ENCODE results near the gene ANKRD52.
A peak's percentile ranks its signal among the peaks of the same experiment; 100 is the strongest.

Gene ANKRD52

DNA sequence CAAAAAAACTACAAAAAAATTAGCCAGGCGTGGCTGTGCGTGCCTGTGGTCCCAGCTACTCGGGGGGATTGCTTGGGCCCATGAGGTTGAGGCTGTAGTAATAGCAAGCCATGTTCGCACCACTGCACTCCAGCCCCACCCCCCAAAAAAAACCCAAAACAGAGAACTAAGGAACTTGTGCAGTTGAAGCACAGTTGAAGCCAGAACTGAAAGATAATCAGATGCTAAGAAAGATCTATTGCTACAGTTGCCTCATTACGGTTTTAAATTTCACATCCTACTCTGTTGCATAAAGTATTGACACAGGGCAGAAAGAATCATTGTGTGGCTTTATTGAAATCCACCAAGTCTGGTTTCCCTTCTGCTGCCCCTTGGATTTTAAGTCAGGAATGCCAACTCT, 38.1 kb upstream of the ANKRD52 start:
- Histone ChIP-seq H4K20me1 (ENCODE audit: control insufficient read depth, insufficient read depth, low read depth, low read length) (peaks cover 3% of the 10 kb centered on the region; the same call in 1 of the 2 replicates), H3K36me3 (ENCODE audit: control insufficient read depth, low read length) (peaks cover 77% of the 10 kb centered on the region), H3K27ac (ENCODE audit: low read depth, low read length) (no peak overlapping the region), H3K79me2 (ENCODE audit: control insufficient read depth, low read length) (peaks cover 95% of the 10 kb centered on the region), H3K9me3 (ENCODE audit: control insufficient read depth, insufficient read depth, low read length) (no peaks in the 10 kb centered on the region), H3K4me1 (ENCODE audit: control insufficient read depth, low read length) (peaks cover 48% of the 10 kb centered on the region), H3K4me2 (ENCODE audit: low read length) (peak overlapping the region; percentile 94), H3K27me3 (ENCODE audit: control insufficient read depth, low read length) (no peaks in the 10 kb centered on the region), H3K4me3 (ENCODE audit: low read length) (peak overlapping the region; percentile 92), H3F3A (ENCODE audit: control insufficient read depth, insufficient read depth) (no peaks in the 10 kb centered on the region), H3K9me2 (replicated peaks; ENCODE audit: control insufficient read depth, low read length) (no peaks in the 10 kb centered on the region)
- TF ChIP-seq, protein P1, sequence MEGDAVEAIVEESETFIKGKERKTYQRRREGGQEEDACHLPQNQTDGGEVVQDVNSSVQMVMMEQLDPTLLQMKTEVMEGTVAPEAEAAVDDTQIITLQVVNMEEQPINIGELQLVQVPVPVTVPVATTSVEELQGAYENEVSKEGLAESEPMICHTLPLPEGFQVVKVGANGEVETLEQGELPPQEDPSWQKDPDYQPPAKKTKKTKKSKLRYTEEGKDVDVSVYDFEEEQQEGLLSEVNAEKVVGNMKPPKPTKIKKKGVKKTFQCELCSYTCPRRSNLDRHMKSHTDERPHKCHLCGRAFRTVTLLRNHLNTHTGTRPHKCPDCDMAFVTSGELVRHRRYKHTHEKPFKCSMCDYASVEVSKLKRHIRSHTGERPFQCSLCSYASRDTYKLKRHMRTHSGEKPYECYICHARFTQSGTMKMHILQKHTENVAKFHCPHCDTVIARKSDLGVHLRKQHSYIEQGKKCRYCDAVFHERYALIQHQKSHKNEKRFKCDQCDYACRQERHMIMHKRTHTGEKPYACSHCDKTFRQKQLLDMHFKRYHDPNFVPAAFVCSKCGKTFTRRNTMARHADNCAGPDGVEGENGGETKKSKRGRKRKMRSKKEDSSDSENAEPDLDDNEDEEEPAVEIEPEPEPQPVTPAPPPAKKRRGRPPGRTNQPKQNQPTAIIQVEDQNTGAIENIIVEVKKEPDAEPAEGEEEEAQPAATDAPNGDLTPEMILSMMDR (IDR thresholded peaks at IDR 0.05; ENCODE audit: low read depth, low read length, poor library complexity, severe bottlenecking), result no peak
- no peak for TF ChIP-seq EZH2phosphoT487 (IDR thresholded peaks at IDR 0.05; ENCODE audit: borderline replicate concordance, low read length)

DNA sequence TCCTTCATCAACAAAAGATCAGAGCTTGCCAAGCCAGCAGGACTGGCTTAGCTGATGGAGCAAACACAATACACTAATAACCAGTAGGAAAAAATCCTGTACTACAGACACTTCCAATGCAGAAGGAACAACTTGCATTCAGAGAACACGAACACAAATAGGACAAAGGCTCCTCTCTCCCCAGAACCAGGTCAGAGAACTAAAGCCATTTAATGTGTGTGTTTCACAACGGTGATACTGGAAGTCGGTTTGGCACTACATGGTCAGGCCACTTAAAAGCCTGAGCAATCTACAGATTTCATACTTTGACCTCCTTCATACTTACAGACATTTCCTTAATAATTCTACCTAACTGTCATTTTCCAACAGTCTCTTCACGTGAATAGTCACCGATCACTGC, 35.6 kb upstream of the ANKRD52 start:
- TF ChIP-seq, protein P1 (IDR thresholded peaks at IDR 0.05; ENCODE audit: low read depth, low read length, poor library complexity, severe bottlenecking), result no peak
- TF ChIP-seq EZH2phosphoT487 (IDR thresholded peaks at IDR 0.05; ENCODE audit: borderline replicate concordance, low read length), result no peak
- Histone ChIP-seq H3K4me3 (ENCODE audit: low read length) (no peak overlapping the region), H3F3A (ENCODE audit: control insufficient read depth, insufficient read depth) (peaks cover 7% of the 10 kb centered on the region), H3K79me2 (ENCODE audit: control insufficient read depth, low read length) (peaks cover 99% of the 10 kb centered on the region), H3K9me3 (ENCODE audit: control insufficient read depth, insufficient read depth, low read length) (no peaks in the 10 kb centered on the region), H3K27me3 (ENCODE audit: control insufficient read depth, low read length) (no peaks in the 10 kb centered on the region), H3K4me1 (ENCODE audit: control insufficient read depth, low read length) (peaks cover 36% of the 10 kb centered on the region), H3K9me2 (replicated peaks; ENCODE audit: control insufficient read depth, low read length) (no peaks in the 10 kb centered on the region), H3K4me2 (ENCODE audit: low read length) (no peak overlapping the region), H3K36me3 (ENCODE audit: control insufficient read depth, low read length) (peaks cover 81% of the 10 kb centered on the region), H4K20me1 (ENCODE audit: control insufficient read depth, insufficient read depth, low read depth, low read length) (peaks cover 11% of the 10 kb centered on the region; the same call in 1 of the 2 replicates), H3K27ac (ENCODE audit: low read depth, low read length) (no peak overlapping the region)

DNA sequence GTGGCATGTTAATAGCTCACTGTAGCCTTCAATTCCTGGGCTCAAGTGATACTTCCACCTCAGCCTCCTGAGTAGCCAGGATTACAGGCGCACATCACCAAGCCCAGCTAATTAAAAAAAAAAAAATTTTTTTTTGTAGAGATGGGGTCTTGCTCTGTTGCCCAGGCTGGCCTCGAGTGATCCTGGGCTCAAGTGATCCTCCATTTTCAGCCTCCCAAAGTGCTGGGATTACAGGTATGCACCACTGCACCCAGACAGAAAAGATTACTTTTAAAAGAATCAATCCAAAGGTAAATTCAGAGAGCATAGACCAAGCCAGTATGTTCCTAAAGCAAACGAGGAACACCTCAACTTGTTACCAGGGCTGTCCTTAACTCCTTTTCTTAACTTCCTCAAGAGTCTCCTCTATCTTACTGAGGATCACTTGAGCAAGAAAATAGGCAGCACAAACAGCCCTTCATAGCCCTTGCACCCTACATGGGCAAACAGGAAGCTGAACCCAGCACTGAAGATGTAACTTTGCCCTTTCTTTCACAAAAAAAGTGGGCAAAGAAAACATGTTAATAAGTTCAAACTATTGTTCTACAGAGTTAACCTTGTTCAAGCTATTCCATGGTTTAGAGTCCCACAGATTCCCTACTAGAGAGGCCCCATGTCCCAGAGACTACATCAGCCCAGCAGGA, 30.7 kb upstream of the ANKRD52 start:
- Histone ChIP-seq H3K36me3 (ENCODE audit: control insufficient read depth, low read length) (peaks cover 73% of the 10 kb centered on the region), H3K9me2 (replicated peaks; ENCODE audit: control insufficient read depth, low read length) (no peaks in the 10 kb centered on the region), H3K27me3 (ENCODE audit: control insufficient read depth, low read length) (no peaks in the 10 kb centered on the region), H3K79me2 (ENCODE audit: control insufficient read depth, low read length) (peaks cover 77% of the 10 kb centered on the region), H3K27ac (ENCODE audit: low read depth, low read length) (no peak overlapping the region), H3F3A (ENCODE audit: control insufficient read depth, insufficient read depth) (peaks cover 9% of the 10 kb centered on the region), H4K20me1 (ENCODE audit: control insufficient read depth, insufficient read depth, low read depth, low read length) (peaks cover 7% of the 10 kb centered on the region; the same call in 1 of the 2 replicates), H3K4me1 (ENCODE audit: control insufficient read depth, low read length) (peaks cover 7% of the 10 kb centered on the region; the same call in 1 of the 2 replicates), H3K4me3 (ENCODE audit: low read length) (no peak overlapping the region), H3K4me2 (ENCODE audit: low read length) (no peak overlapping the region), H3K9me3 (ENCODE audit: control insufficient read depth, insufficient read depth, low read length) (no peaks in the 10 kb centered on the region)
- TF ChIP-seq, protein P1 (IDR thresholded peaks at IDR 0.05; ENCODE audit: low read depth, low read length, poor library complexity, severe bottlenecking), result no peak
- no peak for TF ChIP-seq EZH2phosphoT487 (IDR thresholded peaks at IDR 0.05; ENCODE audit: borderline replicate concordance, low read length)

Measured in DOHH2 (cell line).